ENCODE data around the gene ADAMTSL5.
A peak's percentile ranks its signal among the peaks of the same experiment; 100 is the strongest.

Gene ADAMTSL5

GRCh38 chr19:1495799-1496713 lies 16.8 kb downstream of the ADAMTSL5 start:
- no peak for DNase-seq (ENCODE audit: low read depth in 2 of 2)

- no peak for DNase-seq (ENCODE audit: low read depth in 2 of 2)
These were observed 17.6 kb downstream of the ADAMTSL5 start for GRCh38 chr19:1495051-1495798.

- DNase-seq (ENCODE audit: low read depth in 2 of 2), result no peak
These were observed 18.6 kb downstream of the ADAMTSL5 start for GRCh38 chr19:1494115-1494815.

GRCh38 chr19:1492474-1493006 lies 20.3 kb downstream of the ADAMTSL5 start:
- no peak for DNase-seq (ENCODE audit: low read depth in 2 of 2)

- DNase-seq (ENCODE audit: low read depth in 2 of 2), result no peak
These were observed 21.0 kb downstream of the ADAMTSL5 start for GRCh38 chr19:1491849-1492170.

GRCh38 chr19:1491114-1491848 lies 21.5 kb downstream of the ADAMTSL5 start, which contains the start of gene REEP6:
TSS of gene REEP6 (plus strand) at chr19:1491181. CDS start at chr19:1491270, 89 bp downstream.
- no peak for DNase-seq (ENCODE audit: low read depth in 2 of 2)

- DNase-seq (ENCODE audit: low read depth in 2 of 2), result peak; percentile 97
These were observed 22.3 kb downstream of the ADAMTSL5 start, which contains the start of gene PCSK4 for GRCh38 chr19:1490311-1491113. TSS of gene PCSK4 (minus strand) at chr19:1490350. CDS start at chr19:1490346, 4 bp downstream.

GRCh38 chr19:1489463-1490310 lies 23.1 kb downstream of the ADAMTSL5 start:
- DNase-seq (ENCODE audit: low read depth in 2 of 2), result no peak

- DNase-seq (ENCODE audit: low read depth in 2 of 2), result no peak
These were observed 24.6 kb downstream of the ADAMTSL5 start for GRCh38 chr19:1488282-1488601.

- DNase-seq (ENCODE audit: low read depth in 2 of 2), result no peak
These were observed 25.1 kb downstream of the ADAMTSL5 start for GRCh38 chr19:1487576-1488281.

GRCh38 chr19:1486720-1487575 lies 25.9 kb downstream of the ADAMTSL5 start:
- no peak for DNase-seq (ENCODE audit: low read depth in 2 of 2)

- DNase-seq (ENCODE audit: low read depth in 2 of 2), result no peak
These were observed 28.8 kb downstream of the ADAMTSL5 start for GRCh38 chr19:1483979-1484428.

GRCh38 chr19:1483131-1483978 lies 29.5 kb downstream of the ADAMTSL5 start:
- DNase-seq (ENCODE audit: low read depth in 2 of 2), result no peak

GRCh38 chr19:1482361-1483130 lies 30.3 kb downstream of the ADAMTSL5 start:
- DNase-seq (ENCODE audit: low read depth in 2 of 2), result no peak

GRCh38 chr19:1481893-1482360 lies 30.9 kb downstream of the ADAMTSL5 start:
- no peak for DNase-seq (ENCODE audit: low read depth in 2 of 2)

All from stimulated activated CD4-positive, alpha-beta T cell treated with anti-CD3 and anti-CD28 coated beads, Interleukin-1b, Interleukin-23, amount 100 ng/mL, for 1 hour (primary cell).